GM19193 (cell line): Measurements from ENCODE around the gene WDPCP.

Source experiments
- POLR2A ChIP-seq: IDR thresholded peaks from 4 replicates; pipeline ENCODE4 v1.6.1; 2011; ENCODE audit not compliant: insufficient read depth, insufficient read length; ENCODE audit errors: extremely low read depth

Gene WDPCP

GRCh38 chr2:63364866-63365265 lies 223.4 kb downstream of the WDPCP start:
- no peak for TF ChIP-seq POLR2A

GRCh38 chr2:63347361-63347760 lies 240.9 kb downstream of the WDPCP start:
- no peak for TF ChIP-seq POLR2A

DNA sequence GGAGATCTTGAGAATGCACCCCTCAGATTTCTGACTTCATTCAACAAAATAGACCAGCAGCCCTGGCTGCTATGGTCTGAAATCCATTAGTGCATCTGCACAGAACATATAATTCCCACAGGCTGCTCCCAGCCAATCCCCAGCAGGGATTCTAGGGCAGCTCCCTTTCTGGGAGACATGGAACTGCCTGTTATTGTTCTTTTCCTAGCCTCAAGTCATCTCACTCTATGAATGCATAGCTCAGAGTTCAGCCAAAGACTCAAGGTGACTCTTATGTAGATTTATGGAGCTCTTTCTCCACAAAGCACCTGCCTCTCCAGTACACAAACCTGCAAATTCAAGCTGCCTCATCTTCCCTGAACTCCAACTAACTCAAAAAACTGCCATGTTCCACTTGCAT lies 241.9 kb downstream of the WDPCP start:
- no peak for TF ChIP-seq POLR2A

DNA sequence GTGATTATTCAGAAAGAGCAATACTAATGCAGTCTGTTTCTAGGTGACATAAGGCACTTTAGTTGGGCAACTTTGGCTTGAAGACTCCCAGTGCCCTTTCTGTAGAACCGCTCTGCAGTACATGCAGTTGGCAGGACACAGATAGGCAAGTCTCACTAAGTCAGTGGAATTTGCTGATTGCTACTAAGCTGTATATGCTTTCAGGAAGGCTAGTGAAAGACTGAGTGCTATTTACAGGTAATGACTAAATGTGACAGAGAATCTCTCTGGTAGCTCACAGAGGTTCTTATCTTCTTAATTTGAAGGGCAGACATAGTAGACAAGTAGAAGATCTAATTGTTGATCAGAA lies 243.0 kb downstream of the WDPCP start:
- no peak for TF ChIP-seq POLR2A

DNA sequence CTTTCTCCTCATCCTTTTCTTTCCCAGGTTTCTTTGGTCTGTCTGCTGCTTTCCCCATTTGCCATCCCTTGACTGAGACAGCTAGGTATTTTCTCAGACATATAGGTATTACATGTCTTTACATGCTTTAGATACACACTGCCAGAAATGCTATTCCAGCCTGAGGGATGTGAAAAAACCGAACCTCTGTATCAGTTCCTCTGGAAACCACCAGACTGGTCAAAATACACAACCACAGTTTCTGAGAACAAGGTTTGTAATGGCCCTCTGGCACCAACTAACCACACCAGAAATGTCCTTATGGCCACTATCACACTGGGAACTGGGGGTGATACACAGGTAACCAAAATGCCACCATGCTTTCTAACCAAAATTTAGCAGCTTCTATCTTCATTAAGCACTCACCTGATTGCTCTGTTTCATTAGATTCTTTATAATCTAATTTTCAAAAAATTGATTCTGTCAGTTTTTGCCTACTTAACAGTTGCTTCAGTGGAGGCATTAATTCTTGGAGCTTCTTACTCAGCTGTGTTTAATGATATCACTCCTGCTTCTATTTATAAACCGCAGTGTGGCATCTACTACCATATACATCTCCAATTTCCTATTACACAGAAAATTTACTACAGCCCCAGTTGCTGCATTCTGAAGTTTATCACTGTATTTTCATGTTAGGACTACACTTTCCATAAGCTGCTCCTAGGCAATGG lies 243.5 kb downstream of the WDPCP start:
- TF ChIP-seq POLR2A, result no peak

DNA sequence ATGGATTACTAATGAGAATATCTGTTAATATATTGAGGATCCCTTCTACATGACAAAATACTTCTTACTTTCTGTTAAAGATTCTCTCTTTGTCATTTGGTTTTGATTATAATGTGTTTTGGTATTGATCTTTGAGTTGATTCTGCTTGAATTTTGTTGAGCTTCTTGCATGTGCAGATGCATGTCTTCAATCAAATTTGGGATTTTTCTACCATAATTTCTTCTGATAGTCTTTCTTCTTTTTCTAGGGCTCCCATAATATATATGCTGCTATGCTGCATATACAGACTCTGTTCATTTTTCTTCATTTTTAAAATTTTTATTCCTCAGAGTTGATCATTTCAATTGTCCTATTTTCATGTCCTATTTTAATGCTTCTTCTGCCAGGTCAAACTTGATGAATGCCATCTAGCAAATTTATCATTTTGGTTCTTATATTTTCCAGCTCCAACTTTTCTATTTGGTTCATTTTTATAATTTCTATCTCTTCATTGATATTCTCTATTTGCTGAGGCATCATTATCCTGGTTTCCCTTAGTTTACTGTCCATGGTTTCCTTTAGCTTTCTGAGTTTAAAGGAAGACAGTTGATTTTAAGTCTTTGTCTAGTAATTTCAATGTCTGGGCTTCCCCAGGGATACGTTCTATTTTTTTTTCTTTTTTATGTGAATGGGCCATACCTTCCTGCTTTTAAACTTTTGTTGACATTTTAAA lies 244.7 kb downstream of the WDPCP start:
- TF ChIP-seq POLR2A, result no peak

DNA sequence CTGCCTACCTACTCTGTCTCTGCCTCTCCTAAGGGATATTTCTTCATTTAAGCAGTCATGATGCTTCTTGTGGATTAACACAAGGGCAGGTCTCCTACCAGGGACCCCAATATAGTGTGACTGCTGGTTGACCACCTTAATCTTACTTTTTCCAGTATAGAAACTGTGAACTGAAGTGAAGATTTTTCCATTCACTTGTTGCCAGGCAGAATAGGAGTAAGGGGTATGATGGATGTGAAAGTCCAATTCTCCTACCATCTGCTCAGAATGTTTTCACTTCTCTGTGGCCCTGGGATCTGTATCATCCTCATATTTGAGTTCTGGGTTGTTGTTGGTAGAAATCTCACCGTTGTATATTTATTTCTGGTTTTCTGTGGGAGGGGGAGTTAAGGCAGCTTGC lies 247.8 kb downstream of the WDPCP start:
- TF ChIP-seq POLR2A, result no peak

- TF ChIP-seq POLR2A, result no peak
Observed at GRCh38 chr2:63334910-63335309, 253.4 kb downstream of the WDPCP start.

DNA sequence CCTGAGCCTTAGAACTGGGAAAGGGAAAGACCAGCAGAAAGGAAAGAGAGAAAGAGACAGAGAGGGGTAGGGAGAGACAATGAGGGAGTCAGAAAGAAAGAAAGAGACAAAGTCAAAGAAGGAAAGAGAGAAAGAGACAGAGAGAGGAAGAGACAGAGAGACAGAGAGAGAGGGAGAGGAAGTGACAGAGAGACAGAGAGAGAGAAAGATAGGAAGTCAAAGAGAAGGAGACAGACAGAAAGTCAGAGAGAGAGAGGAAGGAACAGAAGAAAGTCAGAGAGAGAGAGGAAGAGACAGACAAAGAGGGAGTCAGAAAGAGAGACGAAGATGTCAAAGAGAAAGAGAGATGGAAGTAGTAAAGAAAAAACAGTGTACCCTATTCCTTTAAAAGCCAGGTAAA lies 261.8 kb downstream of the WDPCP start:
- no peak for TF ChIP-seq POLR2A

GRCh38 chr2:63320669-63321068 lies 267.6 kb downstream of the WDPCP start:
- no peak for TF ChIP-seq POLR2A

- no peak for TF ChIP-seq POLR2A
Observed at GRCh38 chr2:63310614-63311013, 277.7 kb downstream of the WDPCP start.

DNA sequence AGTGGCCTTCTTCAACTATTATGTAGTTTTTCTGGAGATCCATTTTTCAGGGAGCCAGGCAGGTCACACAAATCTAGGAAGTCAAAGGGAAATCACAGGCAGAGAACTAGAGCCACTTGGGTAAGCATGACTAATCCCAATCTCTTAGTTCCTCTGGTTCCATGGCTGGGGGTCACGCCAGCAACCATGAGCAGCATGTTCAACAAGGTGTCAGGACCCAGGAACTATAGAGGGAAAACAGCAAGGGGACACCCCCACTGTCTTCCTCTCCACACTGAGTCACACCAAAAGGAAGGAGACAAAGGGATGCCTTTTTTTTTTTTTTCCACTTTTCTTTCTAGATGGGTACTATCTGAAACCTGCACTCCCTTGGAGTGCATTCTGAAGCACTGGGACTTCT lies 286.8 kb downstream of the WDPCP start:
- TF ChIP-seq POLR2A, result no peak

DNA sequence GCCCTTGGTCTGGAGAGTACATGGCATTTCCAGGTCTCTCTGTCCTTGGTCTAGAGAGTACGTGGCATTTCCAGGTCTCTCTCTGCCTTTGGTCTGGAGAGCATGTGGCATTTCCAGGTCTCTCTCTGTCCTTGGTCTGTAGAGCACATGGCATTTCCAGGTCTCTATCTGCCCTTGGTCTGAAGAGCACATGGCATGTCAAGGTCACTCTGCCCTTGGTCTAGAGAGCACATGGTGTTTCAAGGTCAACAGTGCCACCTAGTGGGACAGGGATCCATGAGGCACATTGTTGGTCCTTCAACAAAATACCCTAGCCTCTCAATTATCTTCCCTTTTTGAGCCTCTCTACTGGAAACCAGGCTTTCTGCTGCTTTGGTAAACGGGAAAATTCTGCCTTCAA lies 287.4 kb downstream of the WDPCP start:
- no peak for TF ChIP-seq POLR2A

DNA sequence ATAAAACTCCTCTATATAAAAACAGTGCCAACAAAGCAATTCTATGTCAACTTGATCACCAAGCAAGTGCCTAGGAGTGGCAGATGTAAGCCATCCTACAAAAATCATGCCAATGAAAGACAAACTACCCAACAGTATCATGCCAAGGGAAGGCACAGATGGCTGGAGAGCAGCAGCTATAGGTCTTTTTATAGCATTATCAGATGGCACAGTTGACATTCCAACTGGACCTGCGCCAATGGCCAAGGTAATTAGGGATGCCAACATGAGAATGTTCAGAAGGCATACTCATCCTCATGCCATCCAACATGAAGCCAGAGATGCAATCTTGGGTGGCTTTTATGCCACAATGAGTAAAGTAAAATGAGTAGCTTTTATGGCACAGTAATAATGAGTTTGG lies 300.3 kb downstream of the WDPCP start:
- TF ChIP-seq POLR2A, result no peak

GRCh38 chr2:63283273-63283672 lies 305.0 kb downstream of the WDPCP start:
- TF ChIP-seq POLR2A, result no peak

DNA sequence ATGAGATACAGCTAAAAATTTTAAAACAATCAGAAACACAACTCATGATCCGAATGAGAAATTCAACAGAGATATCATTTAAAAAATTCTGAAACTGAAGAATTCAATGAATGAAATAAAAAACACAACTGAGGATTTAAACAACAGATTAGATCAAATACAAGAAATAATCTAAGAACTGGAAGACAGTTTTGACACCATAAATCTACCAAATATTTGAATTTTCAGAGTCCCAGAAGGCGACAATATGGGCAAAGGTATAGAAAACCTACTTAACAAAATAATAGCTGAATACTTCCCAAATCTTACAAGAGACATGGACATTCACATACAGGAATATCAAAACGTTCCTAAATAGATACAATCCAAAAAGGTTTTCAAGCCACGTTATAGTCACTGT lies 315.7 kb downstream of the WDPCP start:
- TF ChIP-seq POLR2A, result no peak
